Measurements from ENCODE around the gene STRN4.

Gene STRN4

GRCh38 chr19:46723471-46723870 is 22.8 kb downstream of the STRN4 start:
- H3K27ac ChIP-seq (replicated peaks) = no peak overlapping the region
- H3K4me3 ChIP-seq (replicated peaks; ENCODE audit: insufficient read depth, low read length) = no peak overlapping the region
- TF ChIP-seq POLR2AphosphoS5 (IDR thresholded peaks at IDR 0.05; ENCODE audit: low read depth) (no peak), GABPA (IDR thresholded peaks at IDR 0.05; ENCODE audit: low read depth) (no peak), SPI1 (IDR thresholded peaks at IDR 0.05; ENCODE audit: borderline replicate concordance, low read depth) (no peak), CTCF (IDR thresholded peaks at IDR 0.05; ENCODE audit: insufficient read depth, low read length) (no peak), REST (IDR thresholded peaks at IDR 0.05; ENCODE audit: insufficient replicate concordance, low read depth) (no peak)
- no peaks in the 10 kb centered on the region for H3K27me3 ChIP-seq (ENCODE audit: insufficient read depth, poor library complexity, severe bottlenecking)
- DNase-seq (ENCODE audit: low read depth in 1 of 2, low spot score in 1 of 2) = no peak

- no peak for DNase-seq (ENCODE audit: low read depth in 1 of 2, low spot score in 1 of 2)
- TF ChIP-seq GABPA (IDR thresholded peaks at IDR 0.05; ENCODE audit: low read depth) (no peak), POLR2AphosphoS5 (IDR thresholded peaks at IDR 0.05; ENCODE audit: low read depth) (no peak)
- Histone ChIP-seq H3K4me3 (replicated peaks; ENCODE audit: insufficient read depth, low read length) (no peak overlapping the region), H3K27me3 (ENCODE audit: insufficient read depth, poor library complexity, severe bottlenecking) (no peaks in the 10 kb centered on the region), H3K27ac (replicated peaks) (no peak overlapping the region)
These were observed 23.2 kb downstream of the STRN4 start for GRCh38 chr19:46723023-46723461.

- Histone ChIP-seq H3K27me3 (ENCODE audit: insufficient read depth, poor library complexity, severe bottlenecking) (no peaks in the 10 kb centered on the region), H3K27ac (replicated peaks) (no peak overlapping the region), H3K4me3 (replicated peaks; ENCODE audit: insufficient read depth, low read length) (no peak overlapping the region)
- no peak for DNase-seq (ENCODE audit: low read depth in 1 of 2, low spot score in 1 of 2)
- TF ChIP-seq REST (IDR thresholded peaks at IDR 0.05; ENCODE audit: insufficient replicate concordance, low read depth) = no peak
- no peak for TF ChIP-seq CTCF (IDR thresholded peaks at IDR 0.05; ENCODE audit: insufficient read depth, low read length)
- no peak for TF ChIP-seq GABPA (IDR thresholded peaks at IDR 0.05; ENCODE audit: low read depth)
- no peak; the same call in 1 of the 2 replicates for TF ChIP-seq POLR2AphosphoS5 (IDR thresholded peaks at IDR 0.05; ENCODE audit: low read depth)
- TF ChIP-seq SPI1 (IDR thresholded peaks at IDR 0.05; ENCODE audit: borderline replicate concordance, low read depth) = no peak
These were observed 23.7 kb downstream of the STRN4 start for GRCh38 chr19:46722421-46723022.

- no peak for TF ChIP-seq REST (IDR thresholded peaks at IDR 0.05; ENCODE audit: insufficient replicate concordance, low read depth)
- no peak for TF ChIP-seq CTCF (IDR thresholded peaks at IDR 0.05; ENCODE audit: insufficient read depth, low read length)
- TF ChIP-seq SPI1 (IDR thresholded peaks at IDR 0.05; ENCODE audit: borderline replicate concordance, low read depth) = no peak
- no peak for TF ChIP-seq POLR2AphosphoS5 (IDR thresholded peaks at IDR 0.05; ENCODE audit: low read depth)
- no peak for TF ChIP-seq GABPA (IDR thresholded peaks at IDR 0.05; ENCODE audit: low read depth)
- DNase-seq (ENCODE audit: low read depth in 1 of 2, low spot score in 1 of 2) = no peak
- H3K27ac ChIP-seq (replicated peaks) = no peak overlapping the region
- no peak overlapping the region for H3K4me3 ChIP-seq (replicated peaks; ENCODE audit: insufficient read depth, low read length)
- H3K27me3 ChIP-seq (ENCODE audit: insufficient read depth, poor library complexity, severe bottlenecking) = no peaks in the 10 kb centered on the region
These were observed 24.3 kb downstream of the STRN4 start for GRCh38 chr19:46722004-46722380.
